HTR-8/SVneo (cell line): ENCODE measurements around the gene ADGRG6.
"Not testable (repeated sequence)": the region's sequence is repeated elsewhere in the genome, so short reads cannot be mapped to it uniquely, and the experiment has no call there.

Experiments used
- DNase-seq: peaks from one replicate; pipeline ENCODE4 v3.0.0; 2011; ENCODE audit warnings: low spot score, mixed read lengths; ENCODE audit not compliant: insufficient read length
- FAIRE-seq: peaks from 2 replicates; lab custom pipeline; 2011; peaks lifted over from hg19 to GRCh38; lab: Jason Lieb, UNC

Gene ADGRG6

DNA sequence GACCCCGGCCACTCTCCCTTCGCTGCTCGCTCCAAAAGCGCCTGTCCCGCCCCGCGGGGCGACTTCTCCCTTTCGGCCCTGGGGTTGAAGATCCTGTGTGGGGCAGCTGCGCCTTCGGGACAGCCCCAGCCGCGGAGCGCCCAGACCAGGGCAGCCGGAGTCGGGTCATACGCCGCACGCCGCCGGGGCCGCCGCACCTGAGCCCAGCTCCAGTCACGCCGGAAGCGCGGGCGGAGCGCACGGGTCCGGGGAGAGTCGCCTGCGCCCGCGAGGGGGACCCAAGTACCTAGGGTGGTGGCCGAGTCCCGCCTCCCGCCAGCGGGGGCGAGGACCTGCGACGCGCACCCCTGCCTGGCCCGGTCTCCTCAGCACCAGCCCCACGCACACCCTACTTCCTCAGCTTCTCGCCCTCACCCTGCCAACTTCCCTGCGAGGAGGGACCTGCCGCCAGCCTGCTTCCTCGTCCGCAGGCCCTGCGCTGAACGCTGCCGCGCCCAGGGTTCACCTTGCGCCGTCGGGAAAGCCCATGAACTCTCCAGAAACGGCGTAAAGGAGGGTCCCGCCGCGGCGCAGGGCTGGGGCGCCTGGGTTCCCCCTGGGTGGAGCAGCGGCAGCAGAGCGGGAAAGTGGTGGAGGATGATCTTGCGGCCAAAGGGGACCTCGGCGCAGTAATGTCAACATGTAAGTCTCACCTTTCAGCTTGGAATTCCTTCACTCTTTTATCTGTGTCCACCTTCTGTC, at the start of gene ADGRG6:
Gene ADGRG6, plus strand, starts transcription at position 357 of the 741 bp plus-strand sequence. Its CDS starts 323 bp downstream, at position 680.
- no peak for DNase-seq
- peak; percentile 63 for FAIRE-seq

DNA sequence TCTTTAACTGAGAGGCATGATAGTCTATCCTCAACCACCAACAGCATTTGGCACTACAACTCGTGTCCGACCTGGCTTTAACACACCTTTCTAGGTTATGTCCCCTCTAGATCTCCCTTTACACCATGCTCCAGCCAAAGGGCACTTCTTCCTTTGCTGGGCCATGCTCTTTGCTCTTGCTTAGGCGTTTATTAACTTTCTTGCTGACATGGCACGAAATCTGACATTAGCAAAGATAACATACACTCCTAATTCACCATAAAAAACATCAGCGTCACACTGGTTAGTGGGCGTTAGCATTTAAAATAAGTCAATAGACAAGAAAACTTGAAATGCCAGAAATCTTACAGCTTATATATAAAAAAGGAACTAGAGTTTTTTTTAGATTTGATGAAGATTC, 47.3 kb upstream of the ADGRG6 start:
- DNase-seq (no peak), FAIRE-seq (no peak)

DNA sequence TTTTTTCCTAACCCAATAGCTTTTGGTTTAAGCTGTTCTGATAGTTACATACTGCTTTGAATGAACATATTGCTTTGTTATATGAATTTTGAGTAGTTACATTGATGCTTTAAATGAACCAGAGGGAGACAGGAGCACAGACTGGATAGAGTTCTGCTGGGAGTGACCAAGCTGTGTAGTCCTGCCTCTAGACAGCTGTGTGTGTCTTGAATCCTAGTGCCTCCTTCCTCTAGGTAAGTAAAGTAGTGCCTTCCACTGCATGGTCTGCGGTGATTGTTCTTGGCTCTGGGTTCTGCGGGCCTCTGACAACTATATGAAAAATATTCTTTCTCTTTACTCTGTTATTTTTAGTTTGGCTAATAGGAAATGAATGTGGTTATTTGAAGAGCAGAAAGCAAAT, 46.0 kb upstream of the ADGRG6 start:
- FAIRE-seq (no peak), DNase-seq (no peak)

DNA sequence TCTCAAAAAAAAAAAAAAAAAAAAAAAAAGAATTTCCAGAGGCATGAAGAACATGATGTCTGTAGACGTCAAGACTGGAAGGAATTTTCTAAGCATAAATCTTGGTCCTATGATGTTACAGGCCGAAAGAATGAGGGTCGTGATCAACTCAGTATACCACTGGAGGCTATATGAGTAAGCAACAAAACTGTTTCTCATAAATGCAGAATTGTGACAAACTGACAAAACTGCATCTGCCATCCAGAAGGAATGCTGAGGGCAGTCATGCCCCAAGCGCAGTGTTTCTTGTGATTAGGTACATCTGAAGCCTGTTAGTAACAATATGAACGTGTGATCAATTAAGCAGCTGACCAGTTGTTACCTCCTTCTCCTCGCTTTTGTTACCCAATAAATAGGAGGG, 43.5 kb upstream of the ADGRG6 start:
- DNase-seq, result no peak
- no peak for FAIRE-seq

DNA sequence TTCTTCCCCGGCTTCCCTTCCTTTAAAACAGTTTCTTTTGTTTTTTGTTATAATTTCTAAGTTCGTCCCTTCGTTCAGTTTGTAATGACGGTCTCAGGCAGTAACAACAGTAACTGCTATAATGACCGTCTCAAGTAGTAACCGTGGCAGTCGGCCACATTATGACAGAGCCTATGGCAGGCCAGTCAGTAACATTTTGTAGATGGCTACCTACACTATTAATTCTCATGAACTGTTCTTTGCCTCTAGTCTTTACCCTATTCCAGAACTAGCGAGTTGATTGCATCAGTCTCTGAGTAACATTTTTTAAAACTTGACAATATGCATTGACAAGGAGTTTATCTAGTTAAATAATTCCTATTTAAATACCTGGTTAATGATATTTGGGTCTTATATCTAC, 43.0 kb upstream of the ADGRG6 start:
- FAIRE-seq (no peak), DNase-seq (no peak)

DNA sequence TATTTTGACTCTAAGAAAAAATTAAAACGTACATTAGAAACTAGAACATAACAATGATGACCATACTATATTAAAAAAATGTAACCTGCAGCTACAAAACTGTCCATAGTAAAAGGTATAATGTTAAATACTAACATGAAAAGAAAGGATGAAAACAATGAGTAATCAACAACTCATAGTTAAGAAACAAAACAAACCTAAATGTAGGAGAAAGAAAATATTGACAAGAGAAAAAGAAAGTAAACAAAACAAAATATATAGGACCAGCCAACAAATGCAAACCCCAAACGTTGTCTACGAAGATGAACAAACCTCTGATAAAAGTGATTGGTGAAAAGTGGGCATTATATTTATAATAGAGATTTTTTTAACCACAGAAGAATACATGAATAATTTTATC, 41.1 kb upstream of the ADGRG6 start:
- FAIRE-seq, result no peak
- no peak for DNase-seq

DNA sequence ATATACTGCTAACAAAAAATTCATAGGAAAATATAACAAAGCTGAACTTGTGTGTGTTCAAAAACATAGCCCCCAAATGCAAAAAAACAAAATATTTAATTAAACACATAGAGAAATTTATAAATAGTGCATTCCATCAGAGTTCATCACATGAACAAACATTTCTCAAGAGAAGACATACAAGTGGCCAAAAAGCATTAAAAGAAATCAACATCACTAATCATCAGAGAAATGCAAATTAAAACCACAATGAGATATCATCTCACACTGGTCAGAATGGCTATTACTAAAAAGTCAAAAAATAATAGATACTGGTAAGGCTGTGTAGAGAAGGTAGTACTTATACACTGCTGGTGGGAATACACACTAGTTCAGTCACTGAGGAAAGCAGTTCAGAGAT, 39.6 kb upstream of the ADGRG6 start:
- DNase-seq (no peak), FAIRE-seq (no peak)

DNA sequence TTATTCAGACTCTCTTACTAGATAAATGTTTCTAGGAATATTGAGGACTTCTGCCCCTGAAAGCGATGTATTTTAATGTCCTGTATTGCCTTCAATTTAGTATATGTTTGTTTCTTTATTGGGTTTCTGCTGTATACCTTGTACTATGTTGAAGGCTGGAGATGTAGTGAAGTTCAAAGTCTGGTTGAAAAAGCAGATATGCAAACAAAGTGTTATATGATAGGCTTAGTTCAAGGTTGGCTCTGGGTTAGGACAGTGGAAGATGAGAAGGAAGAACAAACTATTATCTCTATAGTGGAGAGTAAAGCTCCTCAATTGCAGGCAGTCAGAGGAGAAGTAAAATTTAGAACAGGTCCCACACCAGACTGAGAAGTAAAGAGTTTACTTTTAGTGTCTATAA, 36.3 kb upstream of the ADGRG6 start:
- DNase-seq (no peak), FAIRE-seq (peak; percentile 42)

DNA sequence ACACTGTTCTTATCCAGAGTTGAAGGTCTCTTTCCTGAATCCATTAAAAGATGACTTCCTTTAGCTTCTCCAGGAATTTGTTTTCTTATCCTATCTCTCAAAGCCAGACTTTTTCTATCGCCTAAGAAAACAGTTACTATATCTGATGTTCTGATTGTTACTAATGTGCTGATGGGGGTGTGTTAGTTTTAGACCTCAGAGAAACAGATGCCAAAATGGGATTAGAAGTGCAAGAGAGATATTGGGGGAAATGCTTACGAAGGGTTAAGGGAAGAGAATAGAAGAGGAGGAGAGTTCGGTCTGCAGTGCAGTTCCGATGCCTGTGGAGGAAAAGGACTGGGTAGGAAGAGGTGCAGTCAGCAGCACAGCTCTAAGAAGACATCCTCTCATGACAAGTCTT, 35.7 kb upstream of the ADGRG6 start:
- no peak for FAIRE-seq
- DNase-seq, result no peak

DNA sequence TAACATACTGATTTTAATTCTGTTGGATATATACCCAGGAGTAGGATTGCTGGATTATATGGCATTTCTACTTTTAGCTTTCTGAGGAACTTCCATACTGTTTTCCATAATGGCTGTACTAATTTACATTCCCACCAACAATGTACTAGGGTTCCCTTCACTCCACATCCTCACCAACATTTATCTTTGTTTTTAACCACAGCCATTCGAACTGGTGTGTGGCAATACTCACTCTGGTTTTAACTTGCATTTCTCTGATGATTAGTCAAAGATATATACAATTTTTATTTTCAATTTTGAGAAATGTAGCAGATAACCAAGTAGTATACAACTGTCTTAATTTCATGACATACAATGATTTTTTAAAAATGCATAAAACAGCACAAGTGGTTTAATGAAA, 30.3 kb upstream of the ADGRG6 start:
- FAIRE-seq, result no peak
- no peak for DNase-seq

DNA sequence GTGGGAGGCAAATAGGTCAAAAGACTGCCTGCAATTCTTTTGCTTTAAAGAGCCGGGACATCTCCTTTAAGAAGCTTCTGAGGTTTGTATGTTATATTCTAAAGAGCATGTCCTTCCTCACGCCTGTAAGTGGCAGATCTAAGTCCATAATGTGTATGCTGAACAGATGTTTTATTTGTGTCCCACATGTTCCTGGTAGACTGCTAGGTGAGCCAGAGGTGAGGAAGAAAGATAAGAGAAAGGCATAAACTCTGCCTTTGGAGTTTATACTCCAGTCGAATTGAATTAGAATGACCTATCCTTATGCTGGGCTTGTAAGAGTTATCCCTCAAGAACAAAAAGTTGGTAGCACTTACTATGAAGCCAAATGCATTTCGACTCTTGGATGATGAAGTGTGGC, 27.2 kb upstream of the ADGRG6 start:
- no peak for FAIRE-seq

DNA sequence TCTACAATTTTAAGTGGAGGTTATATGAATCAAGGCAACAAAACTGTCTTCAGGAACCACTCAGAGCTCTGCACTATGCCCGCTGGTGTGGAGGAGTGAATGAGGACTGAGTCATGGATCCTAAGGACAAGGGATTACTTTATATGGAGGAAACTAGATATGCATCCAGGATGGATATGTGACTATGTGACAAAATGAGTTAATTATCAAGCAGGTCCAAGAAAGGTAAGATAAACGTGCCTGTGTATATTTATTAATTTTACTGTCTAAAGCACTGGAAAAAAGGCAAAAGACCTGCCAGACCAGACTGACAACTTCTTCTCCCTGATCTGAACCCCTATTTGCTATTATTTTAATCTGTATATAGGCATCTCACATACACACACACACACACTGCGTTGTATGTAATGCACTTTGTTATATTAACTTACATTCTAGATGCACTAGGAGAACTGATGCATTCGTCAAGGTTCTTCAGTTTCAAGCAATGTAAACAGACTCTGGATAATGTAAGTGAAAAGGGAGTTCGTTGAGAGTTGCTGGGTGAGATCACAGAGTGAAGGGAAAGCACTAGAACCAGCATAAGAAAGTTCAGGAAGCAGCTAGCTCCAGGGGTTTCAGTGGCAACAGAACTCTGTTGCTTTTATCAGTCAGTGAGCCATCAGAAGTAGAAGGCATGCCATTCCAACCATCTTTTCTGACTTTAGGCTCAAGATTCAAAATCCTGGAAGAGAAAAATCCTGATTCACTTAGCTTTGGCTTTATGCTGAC, 26.4 kb upstream of the ADGRG6 start:
- DNase-seq (peak; percentile 23), FAIRE-seq (peak; percentile 26)

More for the DNA sequence above, 27.2 kb upstream of the ADGRG6 start:
- DNase-seq, result no peak

DNA sequence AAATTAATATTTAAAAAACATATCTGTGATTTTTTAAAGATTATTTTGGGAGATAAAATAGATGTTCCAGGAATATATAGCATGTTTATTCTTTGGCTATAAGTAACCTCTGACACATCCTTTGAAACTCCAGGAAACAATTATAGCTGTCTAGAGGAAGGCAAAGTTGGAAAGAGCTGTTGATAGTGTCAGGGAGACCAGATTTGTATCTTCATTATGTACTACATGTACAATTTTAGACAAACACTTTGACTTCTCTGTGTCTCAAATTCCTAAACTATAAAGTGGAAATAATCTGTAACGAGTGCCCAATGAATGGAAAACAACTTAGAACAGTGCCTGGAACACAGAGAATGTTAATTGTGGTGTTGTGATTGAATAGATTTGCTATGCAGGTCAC, 25.6 kb upstream of the ADGRG6 start:
- FAIRE-seq, result no peak
- DNase-seq, result no peak

DNA sequence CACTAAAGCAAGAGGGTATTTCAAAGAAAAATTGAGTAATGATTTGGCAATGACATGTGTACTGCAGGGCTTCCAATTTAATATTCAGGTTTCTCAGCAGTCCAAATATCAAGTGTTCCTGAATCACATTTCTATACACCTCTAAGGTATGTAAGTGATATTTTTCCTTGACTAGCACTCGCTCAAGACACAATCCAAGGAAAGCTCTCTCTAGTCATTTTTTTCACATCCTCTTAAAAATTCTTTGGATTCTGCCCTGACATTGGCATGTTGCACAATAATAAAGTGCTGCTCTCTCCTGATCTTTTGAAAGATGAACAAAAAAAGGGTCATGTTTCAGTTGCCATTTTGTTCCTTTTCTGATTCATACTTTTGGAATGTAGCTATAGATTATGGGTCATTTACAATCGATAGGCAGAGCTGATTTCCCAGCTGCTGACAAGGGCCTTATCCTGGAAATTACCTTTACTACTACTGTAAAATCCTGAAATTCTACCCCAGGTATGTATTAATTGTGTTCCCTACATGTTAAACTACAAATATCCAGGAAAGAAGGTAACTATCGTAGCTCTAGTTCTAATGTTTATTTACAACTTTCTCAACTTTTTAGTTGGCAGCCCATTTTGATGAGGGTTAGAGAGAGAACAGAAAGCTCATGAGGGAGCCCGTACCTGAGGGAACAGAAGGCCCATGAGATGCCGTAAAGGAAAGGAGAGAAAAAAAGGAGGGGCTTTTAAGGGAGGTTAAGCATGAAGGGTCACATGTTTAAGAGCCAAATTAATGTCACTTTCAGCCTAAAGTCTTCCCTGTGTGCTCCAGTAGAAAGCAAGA, 22.2 kb upstream of the ADGRG6 start:
- FAIRE-seq (no peak), DNase-seq (peak; percentile 68)

DNA sequence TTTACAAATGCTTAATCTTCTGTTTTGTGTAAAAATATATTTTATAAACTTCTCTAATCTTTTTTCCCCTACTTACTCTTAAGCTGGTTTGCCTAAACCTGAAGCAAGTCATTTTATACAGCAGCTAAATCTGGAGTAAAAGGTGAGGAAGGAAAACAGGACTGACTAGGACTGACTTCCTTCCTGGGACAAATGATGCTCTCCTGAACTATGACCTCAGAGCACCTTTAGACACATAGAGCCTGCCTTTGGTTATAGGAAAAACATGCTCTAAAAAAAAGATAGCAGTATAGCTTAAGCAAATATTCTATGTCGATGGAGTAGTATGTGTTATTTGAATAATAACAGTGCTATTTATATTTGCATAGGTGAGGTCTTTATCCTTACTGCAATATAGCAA, 21.5 kb upstream of the ADGRG6 start:
- DNase-seq, result no peak
- no peak for FAIRE-seq

DNA sequence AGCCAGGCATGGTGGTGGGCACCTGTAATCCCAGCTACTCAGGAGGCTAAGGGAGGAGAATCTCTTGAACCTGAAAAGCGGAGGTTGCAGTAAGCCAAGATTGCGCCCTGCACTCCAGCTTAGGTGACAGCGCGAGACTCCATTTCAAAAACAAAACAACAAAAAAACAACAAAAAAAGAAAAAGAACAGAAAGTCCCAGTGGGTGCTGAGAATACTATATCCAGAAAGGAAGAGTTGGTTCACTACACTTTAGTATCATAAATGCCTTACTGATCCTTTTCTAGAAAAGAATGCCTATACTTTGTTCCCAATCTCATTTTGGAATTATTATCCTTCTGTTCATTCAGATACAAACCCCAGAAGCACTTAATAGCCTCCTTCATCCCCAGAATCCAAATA, 20.9 kb upstream of the ADGRG6 start:
- no peak for DNase-seq
- FAIRE-seq, result no peak

DNA sequence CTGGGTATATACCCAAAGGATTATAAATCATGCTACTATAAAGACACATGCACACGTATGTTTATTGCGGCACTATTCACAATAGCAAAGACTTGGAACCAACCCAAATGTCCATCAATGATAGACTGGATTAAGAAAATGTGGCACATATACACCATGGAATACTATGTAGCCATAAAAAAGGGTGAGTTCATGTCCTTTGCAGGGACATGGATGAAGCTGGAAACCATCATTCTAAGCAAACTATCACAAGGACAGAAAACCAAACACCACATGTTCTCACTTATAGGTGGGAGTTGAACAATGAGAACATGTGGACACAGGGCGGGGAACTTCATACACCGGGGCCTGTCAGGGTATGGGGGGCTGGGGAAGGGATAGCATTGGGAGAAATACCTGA, 18.7 kb upstream of the ADGRG6 start:
- not testable (repeated sequence) for FAIRE-seq, DNase-seq

DNA sequence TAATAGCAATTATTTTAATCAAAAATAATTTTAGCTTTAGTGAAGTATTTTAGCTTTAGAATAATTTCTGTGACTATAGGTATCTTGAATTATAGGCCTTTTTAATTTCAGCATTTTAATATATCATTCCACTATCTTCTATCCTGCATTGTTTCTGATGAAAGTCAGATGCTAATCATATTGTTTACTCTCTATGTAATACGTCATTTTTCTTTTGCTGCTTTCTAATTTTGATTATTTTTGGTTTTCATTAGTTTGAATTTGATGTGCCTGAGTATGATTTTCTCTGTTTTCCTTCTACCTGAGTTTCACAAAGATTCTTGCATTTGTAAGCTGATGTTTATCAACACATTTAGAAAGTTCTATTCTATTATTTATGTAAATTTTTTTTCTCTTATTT, 17.4 kb upstream of the ADGRG6 start:
- FAIRE-seq (no peak), DNase-seq (no peak)

DNA sequence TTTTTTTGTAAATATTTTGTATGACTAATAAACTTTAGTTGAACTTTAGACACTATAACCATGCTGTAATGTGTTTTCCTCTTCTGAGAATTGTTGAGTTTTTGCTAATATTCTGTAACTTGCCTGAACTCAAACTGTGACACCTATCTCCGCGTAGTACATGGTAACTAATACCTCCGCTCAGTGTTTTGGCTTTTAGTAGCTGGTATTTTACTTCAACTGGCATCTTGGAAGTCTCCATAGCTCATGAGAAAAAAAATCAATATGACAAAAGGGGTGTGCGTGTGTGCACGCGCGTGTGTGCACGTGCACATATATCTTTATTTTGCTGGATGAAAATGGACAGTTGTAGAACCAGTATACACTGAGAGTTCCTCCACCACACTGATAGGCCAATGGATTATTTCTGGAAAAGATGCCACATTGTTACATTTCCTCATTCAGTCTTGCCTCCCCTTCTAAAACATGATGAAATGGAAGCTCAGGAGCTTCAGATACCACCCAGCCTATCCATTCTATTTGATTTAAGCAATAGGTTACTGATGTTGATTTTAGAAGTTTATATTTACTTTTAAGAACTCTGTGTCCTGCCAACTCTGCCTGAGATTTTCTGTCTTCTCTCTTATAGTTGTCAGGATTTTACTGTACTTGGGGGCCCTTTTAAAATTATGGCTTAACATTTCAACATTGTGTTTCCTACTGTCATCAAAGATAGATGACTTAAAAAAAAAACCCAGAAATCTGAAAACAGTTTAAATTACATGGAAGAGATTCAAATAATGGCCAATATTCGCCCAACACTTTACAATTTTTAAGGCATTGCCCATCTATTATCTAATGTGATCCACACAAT, 16.3 kb upstream of the ADGRG6 start:
- FAIRE-seq, result no peak
- DNase-seq, result no peak

DNA sequence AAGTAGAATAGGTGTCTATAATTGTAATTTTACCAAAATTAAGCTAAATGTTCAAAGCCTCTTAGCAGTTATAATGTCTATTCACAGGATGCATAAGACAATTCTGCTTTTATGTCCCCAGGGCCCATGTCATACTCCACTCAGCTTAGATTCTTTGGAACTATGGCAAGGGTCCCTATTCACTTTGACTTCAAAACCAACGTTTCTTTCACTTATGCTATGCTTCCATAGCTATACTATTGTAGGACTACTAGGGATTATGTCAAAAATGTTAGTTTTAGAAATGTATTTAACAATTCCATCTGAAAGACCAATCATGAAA, 15.8 kb upstream of the ADGRG6 start:
- no peak for FAIRE-seq
- no peak for DNase-seq
